Mammary microvascular endothelial cell (primary cell): ENCODE measurements around the gene PGAP1. TPM values are rescaled to one million over a fixed set of nuclear protein-coding genes. Genes with fewer than 3 reads are reported as not detected.

ENCODE experiments used
- total RNA-seq: library from RNA; depleted of rRNA; stranded (reverse); fragments of >200 nt; gene quantifications from 2 replicates; pipeline ENCODE4 v1.2.3, GENCODE V29; 2015

PGAP1 gene
- 1.5 and 2.0 TPM in 2 replicates for total RNA-seq

DNA sequence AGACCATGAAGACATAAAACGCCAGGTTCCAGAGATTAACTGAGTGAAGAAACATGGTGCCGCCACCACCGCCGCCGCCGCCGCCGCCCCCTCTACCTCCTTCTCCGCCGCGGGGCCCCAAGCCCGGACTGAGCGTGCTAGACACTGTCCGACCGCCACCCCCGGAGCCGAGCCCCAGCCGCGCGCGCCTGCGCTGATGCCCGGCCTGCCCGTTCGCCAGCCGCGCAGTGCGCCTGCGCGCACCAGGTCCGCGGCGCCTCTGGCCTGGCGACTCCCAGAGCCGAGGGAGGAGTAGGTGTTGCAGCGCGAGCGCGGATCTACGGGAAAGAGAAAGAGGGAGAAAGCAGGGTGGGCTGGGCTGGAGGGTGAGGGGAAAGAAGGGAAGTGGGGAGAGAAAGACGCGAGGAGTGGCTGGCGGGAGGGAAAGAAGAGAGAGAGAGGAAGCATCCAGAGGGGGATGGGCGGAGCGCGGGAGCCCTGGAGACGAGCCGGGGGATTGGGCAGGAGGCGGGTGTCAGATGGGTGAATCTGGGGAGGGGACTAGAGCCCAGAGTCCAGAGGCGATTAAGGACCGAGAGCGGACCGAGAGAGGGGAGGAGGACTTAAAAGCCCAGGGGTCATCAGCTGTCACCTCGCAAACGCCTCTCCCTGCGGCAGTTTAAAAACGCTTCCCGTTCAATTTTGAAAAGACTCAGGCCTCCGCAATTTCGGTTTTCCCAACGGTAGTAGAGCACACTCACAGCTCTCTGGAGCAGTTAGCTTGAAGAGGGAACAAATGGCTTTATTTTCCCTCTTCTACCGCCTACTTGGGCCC, at the start of gene PGAP1:
PGAP1 (minus strand) TSS at position 146 of the 814 bp plus-strand sequence; CDS start at position 55, 91 bp downstream.

GRCh38 chr2:196809260-196809659, 117.2 kb downstream of the PGAP1 start, which contains the start of gene C2orf66:
Gene C2orf66, minus strand, starts transcription at chr2:196809355. Its CDS starts 19 bp downstream, at chr2:196809336.

Other genes starting within 250 kb of the PGAP1 start
- 25.5 and 26.5 TPM in 2 replicates for gene GTF3C3, start 127.0 kb downstream of the PGAP1 start, total RNA-seq
- gene C2orf66, start 117.4 kb downstream of the PGAP1 start, total RNA-seq: not detected in 2 replicates